HG03460 (cell line): ENCODE data around the gene PHF12.
"Not testable (repeated sequence)": the region's sequence is repeated elsewhere in the genome, so short reads cannot be mapped to it uniquely, and the experiment has no call there.

Experiments used
- ATAC-seq: cut with Tn5 transposase; IDR thresholded peaks from one replicate; pipeline ENCODE4 v1.9.1; 2021; ENCODE audit not compliant: unreplicated experiment

Gene PHF12

DNA sequence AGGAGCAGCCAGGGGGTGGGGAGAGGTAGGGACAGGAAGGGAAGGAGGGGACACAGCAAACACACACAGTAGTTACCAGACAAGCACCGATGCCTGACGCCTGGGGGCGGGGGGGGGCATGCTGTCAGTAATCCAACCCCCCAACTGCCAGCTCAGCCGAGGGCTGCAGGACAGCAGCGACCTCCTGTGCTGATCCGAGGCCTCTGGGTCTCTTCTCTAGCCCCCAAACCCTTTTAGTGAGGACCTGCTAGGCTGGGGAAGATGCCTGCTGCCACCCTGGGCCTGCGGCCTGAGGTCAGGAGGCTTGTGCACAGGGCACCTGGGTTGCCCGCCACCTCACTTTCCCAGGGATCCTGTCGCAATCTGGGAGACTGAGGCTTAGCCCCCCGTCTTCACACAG lies 65.4 kb downstream of the PHF12 start:
- ATAC-seq: no peak

DNA sequence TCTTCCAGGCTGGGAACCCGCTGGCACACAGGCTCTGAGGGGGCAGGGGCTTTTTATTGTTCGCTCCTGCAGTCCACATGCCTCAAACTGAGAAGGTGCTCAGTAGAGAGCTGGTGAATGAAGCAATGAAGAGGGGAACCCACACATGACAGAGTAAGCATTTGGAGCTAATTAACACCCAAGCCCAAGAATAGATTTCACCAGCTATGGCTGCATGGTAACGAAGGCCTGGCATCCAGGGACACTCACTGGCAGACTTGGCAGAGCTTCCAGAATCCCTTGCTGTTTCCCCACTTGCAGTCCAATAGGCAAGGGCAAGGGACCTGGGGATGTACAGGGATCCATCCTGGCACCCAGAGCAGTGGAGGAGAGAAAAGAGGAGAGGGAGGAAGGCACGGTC lies 66.0 kb downstream of the PHF12 start:
- no peak for ATAC-seq

DNA sequence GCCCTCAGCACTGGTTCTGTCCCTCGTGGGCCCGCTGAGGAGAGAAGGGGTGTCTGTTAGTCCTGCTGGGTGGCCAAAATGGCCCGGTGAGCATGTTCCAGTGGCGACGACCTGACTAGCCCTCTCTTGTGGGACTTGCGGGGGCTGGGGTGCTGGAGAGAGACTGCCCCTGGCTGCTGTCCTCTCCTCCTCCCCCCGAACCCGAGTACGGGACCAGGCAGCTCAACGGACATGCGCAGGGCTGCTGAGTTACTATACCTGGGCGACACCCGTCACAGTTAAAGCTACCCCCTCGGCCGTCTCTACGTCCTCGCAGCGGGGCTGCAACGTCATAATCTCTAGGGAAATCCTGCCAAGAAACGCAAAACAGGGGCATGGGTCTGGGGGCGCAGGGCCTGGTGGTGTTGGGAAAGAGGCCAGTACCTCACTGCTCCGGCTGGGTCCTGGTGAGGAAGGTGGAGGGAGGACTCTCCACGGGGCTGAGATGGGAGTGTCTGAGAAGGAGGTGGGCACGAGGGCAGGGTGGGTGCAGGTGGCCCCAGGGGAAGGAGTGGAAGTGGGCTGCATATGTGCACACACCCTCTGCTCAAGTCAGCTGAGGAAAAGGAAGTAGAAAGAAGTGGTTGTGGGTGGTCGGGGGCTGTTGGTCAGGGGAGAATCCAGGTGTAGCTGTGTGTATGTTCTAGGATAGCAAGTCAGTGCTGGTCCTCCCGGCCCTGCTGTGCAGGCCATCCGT lies 67.2 kb downstream of the PHF12 start:
- ATAC-seq: no peak

DNA sequence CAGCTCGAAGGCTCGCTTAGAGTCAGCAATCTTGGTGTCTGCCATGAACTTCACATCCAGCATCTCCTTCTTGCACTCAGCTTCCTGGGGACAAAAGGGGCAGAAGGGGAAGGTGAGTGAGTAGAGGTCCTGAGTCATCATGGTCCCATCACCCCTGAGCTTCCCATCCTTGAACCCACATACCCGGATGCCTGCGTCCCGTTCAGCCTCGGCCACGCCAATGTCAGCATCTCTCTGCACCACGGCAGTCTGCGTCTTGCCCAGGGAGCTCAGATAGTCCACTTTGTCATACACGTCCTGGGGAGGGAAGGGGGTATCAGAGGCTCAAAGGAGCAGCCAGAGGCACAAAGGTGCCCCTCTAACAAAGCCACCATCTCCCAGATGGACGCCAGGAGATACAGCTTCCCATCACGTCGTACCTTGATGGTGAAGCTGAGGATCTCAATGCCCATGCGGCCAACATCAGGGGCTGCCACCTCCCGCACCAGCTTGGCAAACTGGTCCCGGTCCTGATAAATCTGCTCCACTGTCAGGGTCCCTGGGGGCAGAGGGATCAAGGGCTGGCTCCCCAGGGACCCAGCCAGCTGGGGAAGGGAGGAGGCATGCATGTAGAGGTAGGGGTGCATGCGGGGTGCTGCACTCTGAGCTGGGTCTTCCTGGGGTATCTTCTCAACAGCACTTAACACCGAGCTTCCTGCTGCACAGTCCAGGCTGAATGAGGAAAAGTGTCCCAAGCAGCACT lies 69.0 kb downstream of the PHF12 start:
- no peak for ATAC-seq

DNA sequence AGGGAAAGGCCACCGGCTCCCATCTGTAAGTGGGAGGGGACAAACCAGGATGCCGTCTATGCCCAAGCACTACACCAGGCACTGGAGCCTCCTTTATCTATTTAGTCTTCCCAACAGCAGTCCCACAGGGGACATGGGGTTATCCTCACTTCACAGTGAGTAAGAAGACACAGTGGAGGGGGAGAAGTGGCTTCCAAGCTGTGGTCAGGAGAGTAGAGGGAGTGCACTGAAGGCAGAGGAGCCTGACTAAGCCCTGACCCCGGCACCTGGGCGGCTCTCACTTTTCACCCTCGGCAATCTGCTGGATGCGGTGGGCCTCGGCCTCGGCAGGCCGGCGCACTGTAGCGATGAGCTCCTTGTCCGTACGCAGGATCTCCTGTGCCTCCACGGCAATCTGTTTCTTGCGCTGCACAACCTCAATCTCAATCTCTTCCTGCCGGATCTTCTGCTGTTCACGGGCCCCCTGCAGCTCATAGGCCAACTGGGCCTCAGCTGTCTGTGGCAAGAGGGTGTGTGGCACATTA lies 69.7 kb downstream of the PHF12 start:
- ATAC-seq: no peak

DNA sequence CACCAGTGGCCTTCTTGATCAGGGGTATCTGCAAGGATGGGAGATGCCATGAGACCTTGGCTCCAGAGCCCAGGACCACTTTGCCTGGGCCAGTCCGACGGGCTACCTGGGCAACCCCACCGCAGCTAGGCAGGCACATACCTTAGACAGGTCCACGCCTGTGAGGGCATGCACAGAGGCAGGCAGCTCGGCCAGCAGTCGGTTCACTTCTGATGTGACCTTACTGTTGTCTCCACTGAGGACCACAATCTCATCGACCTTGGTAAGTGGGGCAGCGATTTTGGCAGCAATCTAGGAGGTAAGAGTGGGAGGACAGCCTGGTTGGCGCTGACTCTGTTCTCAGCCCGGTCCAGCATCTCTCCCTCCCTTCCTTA lies 70.8 kb downstream of the PHF12 start:
- no peak for ATAC-seq

DNA sequence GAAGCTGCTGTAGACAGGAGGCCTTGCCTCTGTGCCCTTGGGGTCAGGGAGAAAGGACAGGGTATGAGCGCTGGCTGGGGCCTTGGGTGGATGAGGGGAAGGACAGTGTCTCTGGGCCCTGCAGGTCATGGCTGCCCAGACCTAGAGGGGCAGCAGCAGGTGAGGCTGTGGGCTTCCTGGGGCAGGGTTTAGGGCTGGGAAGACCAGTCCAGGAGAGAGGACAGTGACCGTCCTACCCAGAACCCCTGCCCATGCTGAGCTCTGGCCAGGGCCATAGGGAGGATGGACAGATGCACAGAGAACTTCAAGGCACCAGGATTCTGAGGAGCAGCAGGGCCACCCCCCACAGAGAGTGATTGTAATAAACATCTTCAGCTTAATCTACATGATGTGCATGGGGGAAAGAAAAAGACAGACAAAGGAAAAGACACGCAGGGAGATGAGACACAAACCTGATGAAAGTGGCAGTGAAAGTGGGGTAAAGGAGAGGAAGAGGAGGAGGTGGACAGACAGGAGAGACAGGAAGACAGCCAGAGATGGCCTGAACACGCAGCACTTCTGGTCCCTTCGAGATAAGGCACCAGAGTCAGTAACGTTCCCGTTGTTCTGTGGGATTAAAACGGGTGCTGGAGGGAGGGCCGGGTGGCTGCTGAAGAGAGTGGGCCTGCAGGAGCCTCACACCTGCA lies 71.3 kb downstream of the PHF12 start:
- no peak for ATAC-seq

DNA sequence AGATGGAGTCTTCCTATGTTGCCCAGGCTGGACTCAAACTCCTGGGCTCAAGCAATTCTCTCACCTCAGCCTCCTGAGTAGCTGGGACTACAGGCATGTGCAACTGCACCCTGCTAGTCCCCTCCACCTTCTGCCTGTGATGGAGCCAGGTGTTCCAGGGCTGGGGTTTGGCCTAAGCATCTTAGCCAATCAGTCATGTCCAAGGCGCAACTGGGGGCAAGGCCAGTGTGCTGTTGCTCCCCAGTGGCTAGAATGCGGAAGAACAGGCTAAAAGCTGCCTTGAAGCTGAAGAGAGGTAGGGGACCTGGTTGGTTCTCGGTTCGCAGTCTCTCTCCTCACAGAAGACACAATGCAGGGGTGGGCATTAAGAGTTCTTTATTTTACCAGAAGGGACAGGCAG lies 72.3 kb downstream of the PHF12 start:
- no peak for ATAC-seq

DNA sequence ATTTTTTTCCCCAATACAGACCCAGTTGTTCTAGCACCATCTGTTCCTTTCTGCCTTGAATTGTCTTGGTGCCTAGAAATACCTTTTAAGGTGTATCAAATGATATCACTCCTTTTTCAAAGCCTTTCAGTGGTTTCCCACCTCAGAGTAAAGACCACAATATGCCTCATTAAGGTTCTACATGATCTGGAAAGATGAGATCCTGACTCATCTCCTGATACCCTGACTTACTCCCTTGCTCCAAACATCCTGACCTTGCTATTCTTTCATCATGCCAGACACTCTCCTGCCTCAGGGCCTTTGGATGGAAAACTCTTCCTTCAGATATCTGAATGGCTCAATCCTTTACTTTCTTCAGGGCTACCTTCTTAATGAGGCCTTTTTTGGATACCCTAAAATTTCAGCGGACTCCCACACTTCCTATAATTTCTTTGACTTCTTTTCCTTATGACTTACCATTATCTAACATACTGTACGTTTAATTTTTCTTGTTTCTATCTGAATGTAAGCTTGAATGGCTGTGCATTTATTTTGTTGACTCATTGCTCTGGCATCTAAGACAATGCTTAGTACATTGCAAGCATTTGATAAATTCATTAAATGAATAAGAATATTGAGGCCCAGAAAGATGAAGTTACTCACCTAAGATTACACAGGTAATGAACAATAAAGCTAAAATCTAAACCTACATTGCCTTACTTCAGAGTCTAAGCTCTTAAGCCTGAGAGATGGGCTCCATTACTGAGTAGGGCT lies 73.0 kb downstream of the PHF12 start:
- ATAC-seq: no peak

DNA sequence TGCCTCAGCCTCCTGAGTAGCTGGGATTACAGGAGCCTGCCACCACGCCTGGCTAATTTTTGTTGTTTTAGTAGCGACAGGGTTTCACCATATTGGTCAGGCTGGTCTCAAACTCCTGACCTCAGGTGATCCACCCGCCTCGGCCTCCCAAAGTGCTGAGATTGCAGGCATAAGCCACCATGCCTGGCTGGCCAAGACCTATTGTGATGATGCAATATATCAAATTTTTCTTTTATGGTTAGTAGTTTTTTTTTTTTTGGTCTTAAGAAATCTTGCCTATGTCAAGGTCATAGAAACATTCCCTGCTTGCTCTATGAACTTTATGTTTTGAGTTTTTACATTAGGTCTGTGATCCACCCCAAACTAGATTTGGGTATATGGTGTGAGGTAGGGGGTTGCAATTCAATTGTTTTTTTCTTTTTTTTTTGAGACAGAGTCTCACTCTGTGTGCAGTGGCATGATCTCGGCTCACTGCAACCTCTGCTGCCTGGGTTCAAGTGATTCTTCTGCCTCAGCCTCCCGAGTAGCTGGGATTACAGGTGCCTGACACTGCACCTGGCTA lies 74.1 kb downstream of the PHF12 start:
- not testable (repeated sequence) for ATAC-seq

DNA sequence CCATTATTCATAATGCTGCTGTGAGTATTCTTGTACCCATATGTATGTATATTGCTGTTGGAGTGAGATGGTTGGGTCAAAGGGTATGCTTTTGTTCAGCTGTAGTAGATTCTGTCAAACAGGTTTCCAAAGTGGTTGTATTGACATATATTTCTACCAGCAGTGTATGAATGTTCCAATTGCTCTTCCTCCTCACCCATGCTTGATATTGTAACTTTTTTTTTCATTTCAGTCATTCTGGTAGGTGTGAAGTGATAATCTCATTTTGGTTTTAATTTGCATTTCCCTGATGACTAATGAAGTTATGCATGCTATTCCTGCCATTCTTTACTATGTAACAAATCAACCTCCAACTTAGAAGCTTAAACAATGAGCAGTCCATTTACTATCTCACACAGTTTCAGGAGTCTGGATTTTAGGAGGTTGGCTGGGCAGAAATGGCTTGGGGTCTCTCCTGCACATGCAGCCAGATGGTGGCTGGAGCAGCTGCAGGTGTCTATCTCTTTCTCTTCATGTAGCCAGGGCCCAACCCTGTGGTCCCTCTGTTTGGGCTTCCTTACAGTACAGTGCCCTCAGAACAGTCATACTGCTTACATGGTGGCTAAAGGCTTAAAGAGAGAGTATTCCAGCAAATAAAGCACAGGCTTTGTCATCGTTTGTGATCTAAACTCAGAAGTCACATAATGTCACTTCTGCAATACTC lies 75.3 kb downstream of the PHF12 start:
- no peak for ATAC-seq

DNA sequence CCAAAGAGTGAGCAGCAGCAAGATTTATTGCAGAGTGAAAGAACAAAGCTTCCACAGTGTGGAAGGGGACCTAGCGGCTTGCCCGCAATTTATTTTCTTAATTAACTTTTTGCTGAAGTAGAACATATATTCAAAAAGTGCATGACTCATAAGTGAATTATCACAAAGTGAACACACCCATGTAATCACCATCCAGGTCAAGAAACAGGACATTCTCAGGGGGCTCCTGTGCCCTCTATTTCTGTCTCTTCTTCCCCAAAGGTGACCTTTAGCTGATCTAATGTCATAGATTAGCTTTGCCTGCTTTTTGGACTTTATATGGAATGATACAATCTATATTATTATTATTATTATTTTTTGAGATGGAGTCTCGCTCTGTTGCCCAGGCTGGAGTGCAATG lies 76.6 kb downstream of the PHF12 start:
- no peak for ATAC-seq

DNA sequence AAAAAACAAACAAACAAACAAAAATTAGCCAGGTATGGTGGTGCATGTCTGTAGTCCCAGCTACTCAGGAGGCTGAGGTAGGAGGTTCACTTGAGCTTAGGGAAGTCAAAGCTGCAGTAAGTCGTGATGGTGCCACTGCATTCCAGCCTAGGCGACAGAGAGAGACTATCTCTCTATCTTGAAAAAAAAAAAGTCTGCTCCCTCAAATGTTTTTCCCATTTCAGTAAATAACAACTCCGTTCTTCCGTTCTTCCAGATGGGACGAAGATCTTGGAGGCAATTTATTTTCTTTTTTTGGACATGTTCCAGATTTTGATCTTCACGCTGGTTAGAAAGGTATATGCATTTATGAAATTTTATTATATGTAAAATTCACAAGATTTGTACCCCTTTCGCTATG lies 77.5 kb downstream of the PHF12 start:
- no peak for ATAC-seq

DNA sequence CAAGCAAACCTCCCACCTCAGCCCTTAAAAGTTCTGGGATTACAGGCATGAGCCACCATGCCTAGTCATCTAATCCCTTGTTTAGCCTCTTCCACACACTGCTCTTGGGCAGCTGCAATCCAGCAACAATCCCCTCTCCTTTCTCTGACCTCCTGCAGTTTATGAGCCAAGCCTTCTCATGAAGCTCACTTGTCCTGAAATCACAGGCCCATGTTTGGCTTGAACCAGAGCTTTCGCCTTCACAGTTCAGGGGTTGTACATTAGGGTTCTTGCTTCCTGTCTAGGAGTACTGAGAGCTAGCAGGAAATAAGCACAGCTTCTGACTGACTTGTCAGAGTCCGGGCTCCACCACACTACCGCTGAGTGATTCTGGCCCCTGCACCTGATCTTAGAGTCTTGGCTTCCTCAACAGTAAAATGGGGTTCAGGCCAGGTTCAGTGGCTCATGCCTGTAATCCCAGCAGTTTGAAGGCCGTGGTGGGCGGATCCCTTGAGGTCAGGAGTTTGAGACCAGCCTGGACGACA lies 80.2 kb downstream of the PHF12 start:
- ATAC-seq: peak; percentile 95

DNA sequence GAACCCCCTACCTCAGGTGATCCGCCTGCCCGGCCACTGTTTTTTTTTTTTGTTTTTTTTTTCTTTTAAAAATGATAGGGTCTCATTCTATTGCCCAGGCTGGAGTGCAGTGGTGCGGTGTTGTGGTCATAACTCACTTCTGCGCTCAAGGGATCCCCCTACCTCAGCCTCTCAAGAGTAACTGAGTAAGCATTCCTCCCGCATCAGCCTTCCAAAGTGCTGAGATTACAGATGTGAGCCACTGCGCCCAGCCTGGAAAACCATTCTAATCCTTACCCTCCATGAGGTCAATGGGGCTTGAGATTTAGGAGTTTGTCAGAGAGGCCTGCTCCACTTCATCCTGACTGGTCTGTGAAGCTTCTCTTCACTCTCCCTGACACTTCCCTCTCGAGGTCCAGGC lies 84.0 kb downstream of the PHF12 start:
- ATAC-seq: no peak

DNA sequence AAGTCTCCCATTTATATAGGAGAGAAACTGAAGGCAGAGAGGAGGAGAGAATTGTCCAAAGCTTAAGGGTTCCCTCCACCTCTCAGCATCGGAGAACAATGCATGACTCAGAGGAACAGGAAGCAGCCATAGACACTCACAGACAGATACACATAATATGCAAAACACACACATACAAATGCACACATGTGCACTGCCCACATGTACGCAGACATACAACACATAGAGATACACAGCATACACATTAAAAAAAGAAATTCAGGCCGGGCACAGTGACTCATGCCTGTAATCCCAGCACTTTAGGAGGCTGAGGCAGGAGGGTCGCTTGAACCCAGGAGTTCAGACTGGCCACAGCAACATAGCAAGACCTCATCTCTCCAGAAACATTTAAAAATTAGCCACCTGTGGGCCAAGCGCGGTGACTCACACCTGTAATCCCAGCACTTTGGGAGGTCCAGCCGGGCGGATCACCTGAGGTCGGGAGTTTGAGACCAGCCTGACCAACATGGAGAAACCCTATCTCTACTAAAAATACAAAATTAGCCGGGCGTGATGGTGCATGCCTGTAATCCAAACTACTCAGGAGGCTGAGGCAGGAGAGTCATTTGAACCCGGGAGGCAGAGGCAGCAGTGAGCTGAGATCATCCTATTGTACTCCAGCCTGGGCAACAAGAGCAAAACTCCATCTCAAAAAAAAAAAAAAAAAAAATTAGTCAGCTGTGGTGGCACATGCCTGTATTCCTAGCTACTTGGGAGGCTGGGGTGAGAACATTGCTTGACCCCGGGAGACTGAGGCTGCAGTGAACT lies 85.2 kb downstream of the PHF12 start:
- ATAC-seq: no peak

DNA sequence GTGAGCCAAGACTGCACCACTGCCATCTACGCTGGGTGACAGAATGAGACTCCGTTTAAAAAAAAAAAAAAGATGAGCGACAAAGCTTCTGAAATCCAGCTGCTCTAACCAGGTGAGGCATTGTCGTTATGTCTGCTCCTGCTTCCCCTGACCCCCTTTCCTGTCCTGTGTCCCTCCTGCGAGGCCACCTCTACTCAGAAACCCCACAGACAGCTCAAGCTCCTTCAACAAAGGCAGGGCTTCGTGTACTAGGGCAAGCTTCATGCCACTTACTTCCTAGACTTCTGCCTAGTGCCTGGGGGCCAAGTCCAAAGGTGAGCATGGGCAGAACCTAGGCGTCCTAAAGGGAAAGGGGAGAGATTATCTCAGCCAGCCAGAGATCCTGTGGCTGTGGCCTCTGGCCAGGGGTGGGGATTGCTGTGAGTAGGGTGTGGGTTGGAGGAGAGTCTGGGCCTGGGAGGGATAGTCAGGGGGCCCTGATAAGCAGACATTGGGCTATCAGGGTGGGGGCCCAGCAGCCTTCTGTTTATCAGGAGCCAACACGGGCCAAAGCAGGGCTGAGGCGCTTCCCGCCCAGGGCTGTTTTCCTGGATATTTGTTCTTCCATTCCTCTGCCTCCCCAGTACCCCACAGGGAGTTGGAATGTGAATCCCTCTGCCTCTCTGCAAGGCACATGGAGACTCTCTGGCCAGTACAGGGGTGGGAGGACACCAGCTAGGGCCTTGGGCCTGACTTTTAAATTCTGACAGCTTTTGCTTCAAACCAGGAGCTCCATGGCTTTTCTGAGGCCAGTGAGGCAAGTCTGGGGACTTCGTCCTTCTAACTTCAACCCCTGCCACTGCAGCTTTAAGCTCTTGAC lies 86.1 kb downstream of the PHF12 start:
- ATAC-seq: no peak

DNA sequence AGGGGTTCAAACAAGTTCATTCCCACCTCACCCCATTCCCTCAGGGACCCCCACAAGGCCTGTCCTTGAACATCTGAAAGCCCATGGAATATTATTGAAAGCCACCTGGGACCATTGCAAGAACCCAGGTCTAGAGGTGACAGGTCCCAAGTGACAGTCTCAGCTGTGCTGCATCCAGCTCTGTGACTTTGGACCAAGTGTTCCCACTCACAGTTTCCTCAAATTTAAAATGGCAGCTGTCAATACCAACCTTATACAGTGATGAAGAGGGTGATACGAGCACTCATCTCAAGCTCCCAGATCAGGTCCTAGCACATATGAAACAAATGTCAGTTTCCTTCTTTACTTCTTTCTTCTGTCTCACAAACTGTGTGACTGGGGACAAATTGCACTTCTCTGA lies 87.4 kb downstream of the PHF12 start:
- ATAC-seq: no peak
